CD8-positive, alpha-beta memory T cell (primary cell): ENCODE data around the gene RAB30. TPM values are rescaled to one million over a fixed set of nuclear protein-coding genes. Genes with fewer than 3 reads are reported as not detected.

Source experiments
- CTCF ChIA-PET: fragments of 350-600 bp; sonication (Branson Sonifier 250); formaldehyde crosslinking; loops from one replicate; lab custom pipeline; 2021; ENCODE audit warnings: antibody characterized with exemption; lab: Charles Lee
- POLR2A ChIA-PET: fragments of 350-600 bp; sonication (Branson Sonifier 250); formaldehyde crosslinking; loops from one replicate; lab custom pipeline; 2021; ENCODE audit warnings: antibody characterized with exemption; lab: Charles Lee
- DNase-seq, 5 donors: peaks; one replicate each; pipeline versions ENCODE4 v3.0.0 to v3.0.0-alpha.2; 2020 to 2022; ENCODE audit warnings: mixed read lengths in 1 of 5
- H3K27ac ChIP-seq: one replicate; pipeline ENCODE4 v1.7.0; 2013; ENCODE audit warnings: low read depth, mild to moderate bottlenecking, low read length, moderate library complexity
- H3K27me3 ChIP-seq: 2 replicates; pipeline ENCODE4 v1.7.0; 2013; ENCODE audit warnings: low read length, mild to moderate bottlenecking; ENCODE audit not compliant: insufficient read depth, poor library complexity, severe bottlenecking
- H3K36me3 ChIP-seq: 2 replicates; pipeline ENCODE4 v1.7.0; 2013; ENCODE audit warnings: mild to moderate bottlenecking, low read length, moderate library complexity; ENCODE audit not compliant: insufficient read depth
- H3K4me1 ChIP-seq: 2 replicates; pipeline ENCODE4 v1.7.0; 2013; ENCODE audit warnings: mild to moderate bottlenecking, low read length, moderate library complexity; ENCODE audit not compliant: insufficient read depth
- H3K4me3 ChIP-seq: 2 replicates; pipeline ENCODE4 v1.7.0; 2013; ENCODE audit warnings: mild to moderate bottlenecking, low read length
- H3K9me3 ChIP-seq: 2 replicates; pipeline ENCODE4 v1.7.0; 2013; ENCODE audit warnings: mild to moderate bottlenecking, low read length
- H3K27ac Mint-ChIP-seq, 8 donors: one replicate each; pipeline ENCODE4 v1.8.0; 2020 to 2021; ENCODE audit warnings: mixed read lengths in 8 of 8, mild to moderate bottlenecking in 6 of 8, inconsistent platforms in 3 of 8, moderate library complexity in 3 of 8
- H3K27me3 Mint-ChIP-seq, 2 donors: one replicate each; pipeline ENCODE4 v1.8.0; 2020 to 2021; ENCODE audit warnings: mixed read lengths in 2 of 2, mild to moderate bottlenecking in 1 of 2, moderate library complexity in 1 of 2
- H3K36me3 Mint-ChIP-seq, 3 donors: one replicate each; pipeline ENCODE4 v1.8.0; 2020 to 2021; ENCODE audit warnings: mixed read lengths in 3 of 3, inconsistent platforms in 1 of 3, mild to moderate bottlenecking in 1 of 3
- H3K4me1 Mint-ChIP-seq, 3 donors: one replicate each; pipeline ENCODE4 v1.8.0; 2020 to 2021; ENCODE audit warnings: mixed read lengths in 3 of 3, inconsistent platforms in 1 of 3, mild to moderate bottlenecking in 1 of 3
- H3K4me3 Mint-ChIP-seq, 7 donors: one replicate each; pipeline ENCODE4 v1.8.0; 2020 to 2021; ENCODE audit warnings: mixed read lengths in 7 of 7, mild to moderate bottlenecking in 6 of 7, moderate library complexity in 4 of 7, inconsistent platforms in 2 of 7
- H3K9me3 Mint-ChIP-seq, 5 donors: one replicate each; pipeline ENCODE4 v1.8.0; 2020 to 2022; ENCODE audit warnings: mixed read lengths in 5 of 5, mild to moderate bottlenecking in 3 of 5, moderate library complexity in 2 of 5, inconsistent platforms in 1 of 5
- polyA plus RNA-seq: library from polyadenylated mRNA; unstranded; fragments of 300-500 nt; fragmentation: Illumina TruSeq; gene quantifications from one replicate; pipeline ENCODE4 v1.2.3, GENCODE V29; 2021
- total RNA-seq, 2 experiments: library from RNA; stranded (reverse); gene quantifications; one replicate each; pipeline ENCODE4 v1.2.3, GENCODE V29; 2021

RAB30 gene
- total and polyA plus RNA-seq, 3 experiments from 2014 or later: 5.1 to 17.1 (median 15.7) TPM

GRCh38 chr11:83087035-83087434, 15.3 kb upstream of the RAB30 start:
- H3K4me1 Mint-ChIP-seq: peaks cover 6 to 23% (median 9%) of the 10 kb centered on the region in 3 donors
- no peaks in the 10 kb centered on the region for H3K27me3 Mint-ChIP-seq
- no peak overlapping the region for H3K4me3 Mint-ChIP-seq
- Histone ChIP-seq H3K27ac (no peak overlapping the region), H3K9me3 (no peaks in the 10 kb centered on the region), H3K36me3 (no peaks in the 10 kb centered on the region), H3K4me3 (no peak overlapping the region), H3K4me1 (no peaks in the 10 kb centered on the region), H3K27me3 (no peaks in the 10 kb centered on the region)
- DNase-seq: no peak
- H3K27ac Mint-ChIP-seq: peak overlapping the region in 2 of 8 donors; percentile 25 to 46
- no peaks in the 10 kb centered on the region for H3K9me3 Mint-ChIP-seq
- ChIA-PET CTCF (interaction anchor here (0.9 to 3.4 kb wide), 3 partner anchors 13 to 164 kb away, joined by 3 to 9 read pairs (median 3); partner anchors contain the start of gene RAB30), POLR2A (interaction anchor here (1.5 kb wide), 1 partner anchor 13 kb away, joined by 4 read pairs; no protein-coding TSS in a partner anchor)
- H3K36me3 Mint-ChIP-seq: peaks cover 0 to 2% (median 0%) of the 10 kb centered on the region in 3 donors

DNA sequence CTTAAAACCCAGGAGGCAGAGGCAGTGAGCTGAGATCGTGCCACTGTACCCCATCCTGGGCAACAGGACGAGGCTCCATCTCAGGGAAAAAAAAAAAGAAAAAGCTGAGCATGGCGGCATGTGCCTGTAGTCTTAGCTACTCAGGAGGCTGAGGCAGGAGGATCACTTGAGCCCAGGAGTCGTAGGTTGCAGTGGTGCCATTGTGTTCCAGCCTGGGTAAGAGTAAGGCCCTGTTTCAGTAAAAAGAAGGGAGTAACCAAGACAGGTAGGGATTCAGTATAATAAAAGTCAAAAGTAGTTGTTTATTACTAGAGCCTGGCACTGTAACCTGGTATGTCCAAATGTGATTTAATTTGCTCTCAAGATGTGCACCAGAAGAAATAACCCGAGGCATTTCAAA, 8.1 kb upstream of the RAB30 start:
- Mint-ChIP-seq H3K36me3 (peaks cover 0 to 21% (median 5%) of the 10 kb centered on the region in 3 donors), H3K9me3 (no peaks in the 10 kb centered on the region), H3K27me3 (no peaks in the 10 kb centered on the region), H3K4me1 (peaks cover 20 to 39% (median 33%) of the 10 kb centered on the region in 3 donors), H3K4me3 (no peak overlapping the region), H3K27ac (peak overlapping the region in 4 of 8 donors; percentile 1 to 72 (median 44))
- Histone ChIP-seq H3K4me1 (peaks cover 3% of the 10 kb centered on the region), H3K9me3 (no peaks in the 10 kb centered on the region), H3K27me3 (no peaks in the 10 kb centered on the region), H3K27ac (no peak overlapping the region), H3K4me3 (no peak overlapping the region), H3K36me3 (no peaks in the 10 kb centered on the region)
- DNase-seq: no peak
- POLR2A ChIA-PET: no interaction called here
- CTCF ChIA-PET: no interaction called here

DNA sequence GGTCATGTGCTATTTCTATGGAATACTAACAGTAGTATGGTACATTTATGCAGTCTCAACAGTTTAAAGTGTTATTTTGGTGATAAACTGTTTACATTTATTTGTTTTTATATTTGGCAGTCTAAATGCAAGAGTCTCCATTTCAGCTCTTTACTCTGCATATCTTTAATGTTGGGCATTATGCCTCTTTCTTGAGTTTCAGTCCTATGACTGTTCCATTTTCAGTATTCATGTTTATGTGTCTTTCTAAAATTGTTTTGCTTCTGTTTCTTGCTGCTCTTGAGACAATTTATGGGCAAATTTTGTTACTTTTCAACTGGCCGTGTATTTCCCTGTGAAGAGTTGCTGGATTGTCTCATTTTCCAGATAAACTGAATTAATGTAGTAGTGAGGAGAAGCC, 6.6 kb upstream of the RAB30 start:
- peaks cover 30 to 45% (median 34%) of the 10 kb centered on the region in 3 donors for H3K4me1 Mint-ChIP-seq
- no peaks in the 10 kb centered on the region for H3K9me3 Mint-ChIP-seq
- H3K27me3 Mint-ChIP-seq: no peaks in the 10 kb centered on the region
- no peaks in the 10 kb centered on the region for H3K36me3 ChIP-seq
- H3K27ac Mint-ChIP-seq: peak overlapping the region in 6 of 8 donors; percentile 1 to 51 (median 18)
- no peak for DNase-seq
- no peak overlapping the region for H3K4me3 Mint-ChIP-seq
- peaks cover 0 to 28% (median 12%) of the 10 kb centered on the region in 3 donors for H3K36me3 Mint-ChIP-seq
- ChIA-PET CTCF (no interaction called here), POLR2A (no interaction called here)
- H3K4me3 ChIP-seq: no peak overlapping the region
- no peaks in the 10 kb centered on the region for H3K9me3 ChIP-seq
- H3K27me3 ChIP-seq: no peaks in the 10 kb centered on the region
- H3K4me1 ChIP-seq: peaks cover 17% of the 10 kb centered on the region
- H3K27ac ChIP-seq: no peak overlapping the region

DNA sequence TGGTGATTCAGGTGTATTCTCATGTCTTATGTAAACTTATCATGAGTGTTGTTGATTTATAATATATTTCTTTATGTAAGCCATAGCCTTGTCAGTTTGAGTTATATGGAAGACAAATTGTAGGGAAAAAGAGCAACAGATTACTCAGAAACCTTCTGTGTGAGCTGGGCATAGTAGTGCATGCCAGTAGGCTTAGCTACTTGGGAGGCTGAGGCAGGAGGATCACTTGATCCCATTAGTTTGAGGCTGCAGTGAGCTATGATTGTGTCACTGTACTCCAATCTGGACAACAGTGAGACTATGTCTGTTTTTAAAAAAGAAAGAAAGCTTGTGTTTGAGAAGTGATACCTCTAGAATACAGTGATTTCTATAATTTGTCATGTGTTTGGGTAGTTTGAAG, 2.2 kb upstream of the RAB30 start:
- Mint-ChIP-seq H3K4me1 (peaks cover 13 to 34% (median 33%) of the 10 kb centered on the region in 3 donors), H3K27me3 (no peaks in the 10 kb centered on the region), H3K4me3 (no peak overlapping the region), H3K9me3 (no peaks in the 10 kb centered on the region), H3K36me3 (peaks cover 0 to 29% (median 13%) of the 10 kb centered on the region in 3 donors), H3K27ac (peak overlapping the region in 3 of 8 donors; percentile 12 to 59 (median 28))
- Histone ChIP-seq H3K4me3 (no peak overlapping the region), H3K4me1 (peaks cover 40% of the 10 kb centered on the region), H3K27me3 (no peaks in the 10 kb centered on the region), H3K27ac (no peak overlapping the region), H3K36me3 (no peaks in the 10 kb centered on the region), H3K9me3 (no peaks in the 10 kb centered on the region)
- ChIA-PET POLR2A (interaction anchor here (0.8 to 1.6 kb wide), 5 partner anchors 11 to 172 kb away, joined by 3 to 4 read pairs (median 4); partner anchors contain the start of gene DDIAS), CTCF (interaction anchor here (0.8 to 1.3 kb wide), 4 partner anchors 9 to 172 kb away, joined by 3 to 7 read pairs (median 3); partner anchors contain the start of gene DDIAS)
- DNase-seq: no peak

DNA sequence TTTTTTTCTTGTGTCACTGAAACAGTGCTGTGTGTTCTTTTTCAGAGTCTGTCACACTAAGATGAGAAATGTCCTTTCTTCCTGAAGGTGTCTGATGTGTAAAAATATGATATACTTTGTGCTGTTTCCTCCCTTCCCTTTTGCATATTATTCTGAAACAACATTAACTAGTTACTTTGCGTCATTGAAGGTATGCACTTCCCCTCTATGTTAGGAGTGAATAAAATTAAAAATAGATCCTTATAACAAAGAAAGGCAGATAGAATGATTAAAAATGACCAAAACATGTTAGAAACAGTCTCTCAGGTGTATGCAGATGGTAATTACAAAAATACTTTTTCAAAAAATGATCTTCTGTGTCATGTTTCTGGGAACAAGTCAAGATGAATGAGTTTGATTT, 1.6 kb upstream of the RAB30 start:
- Mint-ChIP-seq H3K27ac (peak overlapping the region in 1 of 8 donors; percentile 54), H3K36me3 (peaks cover 0 to 27% (median 13%) of the 10 kb centered on the region in 3 donors), H3K9me3 (no peaks in the 10 kb centered on the region), H3K4me3 (no peak overlapping the region), H3K27me3 (no peaks in the 10 kb centered on the region), H3K4me1 (peaks cover 7 to 31% (median 28%) of the 10 kb centered on the region in 3 donors)
- no peak overlapping the region for H3K27ac ChIP-seq
- H3K36me3 ChIP-seq: no peaks in the 10 kb centered on the region
- H3K27me3 ChIP-seq: no peaks in the 10 kb centered on the region
- no peak for DNase-seq
- ChIA-PET CTCF (interaction anchor here (1.1 to 1.3 kb wide), 4 partner anchors 9 to 172 kb away, joined by 3 to 7 read pairs (median 3); partner anchors contain the start of gene DDIAS), POLR2A (interaction anchor here (0.6 to 1.4 kb wide), 3 partner anchors 12 to 91 kb away, joined by 4 read pairs; no protein-coding TSS in a partner anchor)
- H3K9me3 ChIP-seq: no peaks in the 10 kb centered on the region
- H3K4me3 ChIP-seq: peak overlapping the region; percentile 82
- peaks cover 40% of the 10 kb centered on the region for H3K4me1 ChIP-seq

DNA sequence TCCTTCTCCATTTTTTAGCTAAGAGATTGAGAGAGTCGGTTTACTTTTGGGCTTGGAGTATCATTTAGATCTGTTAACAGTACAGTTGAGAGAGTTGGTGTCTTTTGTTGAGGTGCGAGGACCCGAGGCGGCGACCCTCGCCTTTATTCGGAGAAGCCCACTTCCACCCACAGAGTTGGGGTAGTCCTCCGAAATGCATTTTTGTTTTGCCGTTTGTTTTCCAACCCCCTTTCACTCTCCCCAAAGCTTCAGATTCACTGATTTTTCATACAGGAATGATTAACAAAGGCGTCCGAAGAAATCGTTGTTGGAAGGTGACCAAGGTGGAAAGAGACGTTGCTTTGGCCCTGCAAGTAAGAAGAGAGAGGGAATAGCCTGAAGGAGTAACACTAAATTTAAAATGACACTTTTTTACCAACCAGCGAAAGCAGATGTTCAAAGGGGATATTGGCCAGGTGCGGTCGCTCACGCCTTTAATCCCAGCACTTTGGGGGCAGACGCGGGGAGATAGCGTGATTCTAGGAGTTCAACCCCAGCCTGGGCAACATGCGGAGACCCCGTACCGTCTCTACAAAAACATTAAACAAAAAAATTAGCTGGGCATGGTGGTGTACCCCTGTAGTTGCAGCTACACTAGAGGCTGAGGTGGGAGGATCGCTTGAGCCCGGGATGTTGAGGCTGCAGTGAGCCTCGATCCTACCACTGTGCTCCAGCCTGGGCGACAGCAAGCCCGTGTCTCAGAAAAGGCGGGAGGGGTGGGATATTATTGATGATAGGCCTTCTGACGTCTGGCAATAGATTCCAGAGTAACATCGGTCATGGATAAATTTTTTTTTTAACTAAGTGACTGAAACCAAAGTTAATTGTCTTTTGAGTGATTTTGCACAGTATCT, 899 bp upstream of the RAB30 start:
- DNase-seq: no peak
- Histone ChIP-seq H3K36me3 (no peaks in the 10 kb centered on the region), H3K9me3 (no peaks in the 10 kb centered on the region), H3K4me1 (peaks cover 40% of the 10 kb centered on the region), H3K4me3 (peak overlapping the region; percentile 82), H3K27ac (peak overlapping the region; percentile 91), H3K27me3 (no peaks in the 10 kb centered on the region)
- H3K9me3 Mint-ChIP-seq: no peaks in the 10 kb centered on the region
- peaks cover 0 to 27% (median 13%) of the 10 kb centered on the region in 3 donors for H3K36me3 Mint-ChIP-seq
- H3K27me3 Mint-ChIP-seq: no peaks in the 10 kb centered on the region
- H3K4me1 Mint-ChIP-seq: peaks cover 4 to 33% (median 23%) of the 10 kb centered on the region in 3 donors
- H3K4me3 Mint-ChIP-seq: no peak overlapping the region
- POLR2A ChIA-PET: interaction anchor here (0.6 to 2.8 kb wide), 8 partner anchors 10 to 172 kb away, joined by 4 to 34 read pairs (median 6); partner anchors contain the start of genes DDIAS, PCF11 and PRCP
- CTCF ChIA-PET: interaction anchor here (1.0 to 2.0 kb wide), 5 partner anchors 9 to 178 kb away, joined by 3 to 9 read pairs (median 4); no protein-coding TSS in a partner anchor
- H3K27ac Mint-ChIP-seq: peak overlapping the region in 1 of 8 donors; percentile 54

- POLR2A ChIA-PET: interaction anchor here (0.5 to 2.8 kb wide), 8 partner anchors 8 to 170 kb away, joined by 3 to 34 read pairs (median 5); partner anchors contain the start of genes DDIAS, PCF11 and PRCP
- no peaks in the 10 kb centered on the region for H3K36me3 ChIP-seq
- H3K27me3 ChIP-seq: no peaks in the 10 kb centered on the region
- CTCF ChIA-PET: interaction anchor here (1.3 to 2.0 kb wide), 3 partner anchors 8 to 179 kb away, joined by 4 to 9 read pairs (median 7); no protein-coding TSS in a partner anchor
- Mint-ChIP-seq H3K4me1 (peaks cover 0 to 33% (median 18%) of the 10 kb centered on the region in 3 donors), H3K4me3 (no peak overlapping the region), H3K27me3 (no peaks in the 10 kb centered on the region), H3K27ac (no peak overlapping the region), H3K9me3 (no peaks in the 10 kb centered on the region), H3K36me3 (peaks cover 0 to 18% (median 13%) of the 10 kb centered on the region in 3 donors)
- peak in 3 of 5 donors; percentile 26 to 56 (median 29) for DNase-seq
- H3K27ac ChIP-seq: peak overlapping the region; percentile 91
- no peaks in the 10 kb centered on the region for H3K9me3 ChIP-seq
- H3K4me1 ChIP-seq: peaks cover 40% of the 10 kb centered on the region
- peak overlapping the region; percentile 82 for H3K4me3 ChIP-seq
Observed at GRCh38 chr11:83070731-83071566, 748 bp downstream of the RAB30 start.
